RPMI7951 (cell line): ENCODE data around the gene MUC5AC. TPM values are rescaled to one million over a fixed set of nuclear protein-coding genes. Genes with fewer than 3 reads are reported as not detected.

ENCODE experiments used
- DNase-seq: peaks from one replicate; pipeline ENCODE4 v3.0.0-alpha.2; 2012; ENCODE audit warnings: low read depth
- total RNA-seq: library from RNA; depleted of rRNA; stranded (reverse); fragments of >200 nt; shearing (Covaris generic); gene quantifications from 2 replicates; pipeline ENCODE4 v1.2.3, GENCODE V29; 2014

Gene MUC5AC
- total RNA-seq, 1 experiment from 2014 or later: not detected

- DNase-seq: no peak
These were observed 37.4 kb downstream of the MUC5AC start for GRCh38 chr11:1194977-1195681.

DNA sequence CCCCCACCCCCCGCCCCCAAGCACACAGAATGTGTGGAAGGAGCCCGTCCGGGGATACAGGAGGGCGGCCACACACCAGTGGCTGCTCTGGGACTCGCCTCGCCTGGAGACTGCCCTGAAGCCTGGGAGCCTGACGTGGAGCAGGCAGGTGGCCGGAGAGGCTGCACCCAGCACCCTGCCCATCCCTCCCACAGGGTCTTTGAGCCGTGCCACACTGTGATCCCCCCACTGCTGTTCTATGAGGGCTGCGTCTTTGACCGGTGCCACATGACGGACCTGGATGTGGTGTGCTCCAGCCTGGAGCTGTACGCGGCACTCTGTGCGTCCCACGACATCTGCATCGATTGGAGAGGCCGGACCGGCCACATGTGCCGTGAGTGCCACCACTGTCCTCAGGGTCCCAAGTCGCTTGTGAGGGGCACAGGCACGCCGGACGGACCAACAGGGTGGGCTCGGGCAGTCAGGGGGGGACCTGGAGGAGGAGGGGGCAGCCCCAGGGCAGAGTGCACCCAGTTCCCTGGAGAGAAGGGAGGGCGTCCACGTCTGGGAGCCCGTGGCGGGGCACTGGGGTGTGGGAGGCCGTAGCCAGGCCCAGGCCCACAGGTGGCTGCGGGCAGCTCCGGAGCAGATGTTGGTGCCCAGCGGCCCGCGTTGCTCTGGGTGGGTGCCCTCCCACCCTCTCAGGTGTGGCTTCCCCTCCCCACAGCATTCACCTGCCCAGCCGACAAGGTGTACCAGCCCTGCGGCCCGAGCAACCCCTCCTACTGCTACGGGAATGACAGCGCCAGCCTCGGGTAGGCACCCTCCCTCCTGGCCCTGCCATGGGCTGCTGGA is 38.1 kb downstream of the MUC5AC start:
- no peak for DNase-seq

GRCh38 chr11:1196516-1197391 is 39.0 kb downstream of the MUC5AC start:
- no peak for DNase-seq

GRCh38 chr11:1197431-1197885 is 39.7 kb downstream of the MUC5AC start:
- no peak for DNase-seq

DNA sequence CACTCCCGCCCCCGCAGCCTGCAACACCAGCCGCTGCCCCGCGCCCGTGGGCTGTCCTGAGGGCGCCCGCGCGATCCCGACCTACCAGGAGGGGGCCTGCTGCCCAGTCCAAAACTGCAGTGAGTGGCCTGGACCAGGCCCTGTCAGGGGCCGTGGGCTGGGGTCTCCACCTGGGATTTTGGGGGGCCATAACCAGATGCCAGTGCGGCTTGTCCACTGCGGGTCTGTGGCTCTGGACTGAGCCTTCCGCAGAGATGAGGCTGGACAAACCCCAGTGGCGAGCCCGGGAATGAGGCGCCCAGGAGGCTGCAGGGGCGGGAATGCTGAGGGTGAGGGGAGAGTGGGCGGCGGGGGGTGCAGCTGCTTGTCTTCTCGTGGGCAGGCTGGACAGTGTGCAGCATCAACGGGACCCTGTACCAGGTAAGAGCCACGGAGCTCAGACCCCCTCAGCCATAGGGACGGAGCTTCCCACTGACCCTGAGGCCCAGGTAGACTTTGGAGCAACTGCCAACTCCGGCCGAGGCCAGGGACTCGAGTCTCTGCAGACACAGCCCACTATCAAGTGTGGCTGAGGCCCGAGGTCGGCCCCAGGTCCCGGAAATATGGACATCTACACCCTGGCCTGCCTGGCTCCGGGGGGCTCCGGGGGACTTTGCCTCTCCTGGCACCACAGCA is 40.3 kb downstream of the MUC5AC start:
- no peak for DNase-seq

- DNase-seq: no peak
These were observed 40.9 kb downstream of the MUC5AC start for GRCh38 chr11:1198561-1199240.

GRCh38 chr11:1199241-1199750 is 41.5 kb downstream of the MUC5AC start:
- DNase-seq: no peak

DNA sequence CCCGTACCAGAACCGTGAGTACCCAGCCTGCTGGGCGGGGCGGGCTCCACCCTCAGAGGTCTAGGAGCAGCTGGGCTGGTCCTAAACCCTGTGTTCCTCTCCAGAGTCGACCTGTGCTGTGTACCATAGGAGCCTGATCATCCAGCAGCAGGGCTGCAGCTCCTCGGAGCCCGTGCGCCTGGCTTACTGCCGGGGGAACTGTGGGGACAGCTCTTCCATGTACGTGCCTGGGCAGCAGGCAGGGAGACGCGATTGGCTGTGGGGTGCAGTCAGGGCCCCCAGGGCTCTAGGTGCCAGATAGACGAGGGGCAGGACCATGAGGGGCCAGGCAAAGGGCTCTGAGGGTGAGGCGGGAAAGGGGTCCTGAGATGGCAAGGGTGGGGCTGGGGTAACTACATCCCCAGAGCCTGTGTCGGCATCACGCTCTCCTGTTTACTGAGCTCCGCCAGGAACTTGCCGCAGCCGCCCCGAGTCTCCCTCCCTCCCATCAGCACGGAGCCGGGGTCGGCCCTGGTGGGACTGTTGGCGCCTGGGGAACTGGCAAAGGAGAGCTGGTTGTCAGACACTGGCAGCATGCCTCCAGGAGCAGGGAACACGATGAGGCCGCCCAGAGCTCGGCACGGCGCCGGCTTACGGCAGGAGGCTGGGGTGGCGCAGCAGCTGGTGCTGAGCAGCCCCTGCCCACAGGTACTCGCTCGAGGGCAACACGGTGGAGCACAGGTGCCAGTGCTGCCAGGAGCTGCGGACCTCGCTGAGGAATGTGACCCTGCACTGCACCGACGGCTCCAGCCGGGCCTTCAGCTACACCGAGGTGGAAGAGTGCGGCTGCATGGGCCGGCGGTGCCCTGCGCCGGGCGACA is 42.2 kb downstream of the MUC5AC start:
- no peak for DNase-seq

- no peak for DNase-seq
These were observed 42.9 kb downstream of the MUC5AC start for GRCh38 chr11:1200611-1201191.

DNA sequence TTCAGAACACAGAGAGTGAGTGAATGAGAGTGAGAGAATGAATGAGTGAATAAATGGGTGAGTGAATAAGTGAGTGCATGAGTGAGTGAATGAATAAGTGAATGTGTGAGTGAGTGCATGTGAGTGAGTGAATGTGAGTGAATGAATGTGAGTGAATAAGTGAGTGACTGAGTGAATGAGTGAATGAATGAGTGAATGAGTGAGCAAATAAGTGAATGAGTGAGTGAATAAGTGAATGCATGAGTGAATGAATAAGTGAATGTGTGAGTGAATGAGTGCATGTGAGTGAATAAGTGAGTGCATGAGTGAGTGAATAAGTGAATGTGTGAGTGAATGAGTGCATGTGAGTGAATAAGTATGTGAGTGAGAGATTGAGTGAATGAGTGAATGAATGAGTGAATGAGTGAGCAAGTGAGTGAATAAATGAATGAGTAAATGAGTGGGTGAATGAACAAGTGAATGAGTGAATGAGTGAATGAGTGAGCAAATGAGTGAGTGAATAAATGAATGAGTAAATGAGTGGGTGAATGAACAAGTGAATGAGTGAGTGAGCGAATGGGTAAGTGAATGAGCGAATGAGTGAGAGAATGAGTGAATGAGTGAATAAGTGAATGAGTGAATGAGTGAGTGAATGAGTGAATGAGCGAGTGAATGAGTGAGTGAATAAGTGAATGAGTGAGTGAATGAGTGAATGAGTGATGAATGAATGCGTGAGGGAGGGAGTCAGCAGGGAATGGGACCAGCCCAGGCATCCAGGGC is 43.8 kb downstream of the MUC5AC start:
- peak; percentile 9 for DNase-seq

DNA sequence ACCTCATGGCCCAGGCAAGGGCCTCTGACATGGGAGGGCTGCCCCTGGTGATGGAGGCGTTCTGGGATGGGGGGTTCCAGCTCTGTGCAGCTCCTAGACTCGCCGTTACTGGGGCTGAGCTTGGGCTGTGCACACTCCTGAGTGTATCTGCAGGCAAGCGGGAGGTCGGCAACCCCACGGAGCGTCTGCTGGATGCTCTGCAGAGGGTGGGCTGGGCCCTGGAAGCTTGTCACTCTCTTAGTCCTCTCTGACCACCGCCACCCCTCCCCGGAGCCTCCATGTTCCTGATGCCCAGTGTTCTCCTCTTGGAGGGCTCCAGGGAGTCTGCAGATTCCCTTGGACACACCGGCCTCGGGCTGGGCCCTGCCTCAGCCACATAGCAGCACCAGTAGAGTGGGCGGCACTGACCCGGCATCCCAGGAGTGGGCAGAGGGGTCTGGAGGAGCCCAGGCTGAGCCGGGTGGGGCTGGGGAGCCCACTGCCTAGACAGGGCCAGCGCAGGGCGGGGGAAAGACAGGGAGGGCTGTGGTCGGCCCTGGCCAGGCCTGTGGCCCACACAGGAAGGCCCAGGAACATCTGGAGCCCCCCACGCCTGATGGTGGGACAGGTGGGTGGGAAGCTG is 44.5 kb downstream of the MUC5AC start:
- no peak for DNase-seq

DNA sequence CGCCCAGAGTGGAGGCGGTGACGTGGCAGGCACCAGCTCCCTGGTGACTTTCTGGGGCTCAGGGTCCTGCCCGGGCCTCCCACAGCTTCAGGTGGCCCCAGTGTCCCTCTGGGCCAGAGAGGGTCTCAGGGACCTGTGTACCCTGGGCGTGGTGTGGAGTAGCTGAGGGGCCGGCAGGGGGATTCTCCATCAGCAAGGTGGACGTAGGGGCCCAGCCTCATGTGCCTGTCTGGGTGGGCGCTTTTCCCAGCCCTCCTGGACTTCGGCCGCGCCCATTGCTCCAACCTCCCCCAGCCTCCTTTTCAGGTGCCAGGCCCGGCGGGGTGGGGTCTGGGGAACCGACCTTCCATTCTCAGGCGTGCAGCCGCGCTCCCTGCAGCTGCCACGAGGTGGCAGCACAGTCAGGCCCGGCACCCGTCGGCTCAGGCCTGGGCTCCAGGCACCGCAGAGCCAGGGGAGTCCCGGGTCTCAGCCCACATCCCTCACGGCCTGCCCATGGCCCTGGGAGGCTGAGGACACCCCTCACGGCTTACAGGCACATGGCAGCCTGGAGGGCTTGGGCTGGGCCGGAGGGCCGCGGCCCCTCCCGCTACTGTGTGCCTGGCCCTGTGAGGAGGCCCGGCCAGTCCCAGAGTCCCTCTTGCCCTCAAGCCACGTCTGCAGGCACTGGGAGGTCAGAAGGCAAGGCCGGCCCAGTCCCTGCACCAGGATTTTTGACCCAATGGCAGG is 45.2 kb downstream of the MUC5AC start:
- DNase-seq: peak; percentile 23

DNA sequence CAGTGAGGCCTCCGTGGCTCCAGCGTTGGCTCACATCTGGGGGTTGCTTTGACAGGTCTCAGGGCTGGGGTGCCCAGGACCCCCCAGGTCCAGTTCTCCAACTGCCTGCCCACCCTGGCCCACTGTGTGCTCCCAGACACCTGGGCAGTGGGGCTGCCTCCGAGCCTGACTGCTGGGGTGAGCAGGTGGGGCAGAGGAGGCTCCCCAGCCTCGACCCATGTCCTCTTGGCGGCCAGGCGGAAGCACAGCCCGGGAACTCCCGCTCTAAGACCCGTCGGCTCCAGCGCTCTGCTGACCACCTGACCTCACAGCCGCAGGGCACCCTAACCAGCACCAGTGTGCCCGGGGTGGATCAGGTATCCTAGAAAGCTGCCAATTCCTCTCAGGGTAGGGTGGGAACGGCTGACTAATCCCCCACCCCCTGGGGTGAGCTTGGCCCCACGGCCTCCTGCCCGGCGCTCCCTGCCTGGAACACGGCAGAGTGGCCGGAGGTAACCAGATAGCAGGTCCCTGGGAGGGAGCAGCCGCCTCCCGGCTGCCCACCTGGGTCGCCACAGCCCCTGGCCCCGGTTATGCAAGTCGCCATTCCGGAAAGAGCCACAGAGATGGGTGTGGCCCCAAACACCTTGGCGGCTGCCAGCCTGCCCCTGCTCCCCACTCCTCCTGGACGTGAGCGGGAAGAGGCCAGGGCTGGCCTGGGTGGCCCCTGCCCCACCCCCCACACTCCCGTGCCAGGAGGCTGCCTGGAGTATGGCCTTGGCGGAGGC is 45.9 kb downstream of the MUC5AC start:
- DNase-seq: no peak

- no peak for DNase-seq
These were observed 46.8 kb downstream of the MUC5AC start for GRCh38 chr11:1204381-1205101.

GRCh38 chr11:1205121-1205986 is 47.6 kb downstream of the MUC5AC start:
- DNase-seq: no peak
